Measurements from ENCODE around the gene RHBDL3. TPM values are rescaled to one million over a fixed set of nuclear protein-coding genes. Genes with fewer than 3 reads are reported as not detected.

RHBDL3 gene
- total RNA-seq, 3 donors from 2014 or later (not counting 1 experiment from before 2014, with no cell fraction given), result 0.14 to 0.21 TPM; not detected in 1

- Mint-ChIP-seq H3K36me3 (no peaks in the 10 kb centered on the region), H3K27me3 (ENCODE audit: low read depth in 2 of 2) (no peaks in the 10 kb centered on the region), H3K9me3 (no peaks in the 10 kb centered on the region), H3K4me3 (no peak overlapping the region), H3K4me1 (no peaks in the 10 kb centered on the region), H3K27ac (no peak overlapping the region)
- Histone ChIP-seq H3K4me3 (ENCODE audit: low read length) (no peak overlapping the region), H3K36me3 (ENCODE audit: control insufficient read depth, insufficient read depth, low read length) (no peaks in the 10 kb centered on the region), H3K27ac (ENCODE audit: low read length) (no peak overlapping the region), H3K4me1 (ENCODE audit: control insufficient read depth, insufficient read depth, low read length) (no peaks in the 10 kb centered on the region), H3K9me3 (ENCODE audit: control insufficient read depth, insufficient read depth, low read length) (no peaks in the 10 kb centered on the region), H3K27me3 (ENCODE audit: control insufficient read depth, insufficient read depth, low read length) (no peaks in the 10 kb centered on the region)
- TF ChIP-seq, protein P1, sequence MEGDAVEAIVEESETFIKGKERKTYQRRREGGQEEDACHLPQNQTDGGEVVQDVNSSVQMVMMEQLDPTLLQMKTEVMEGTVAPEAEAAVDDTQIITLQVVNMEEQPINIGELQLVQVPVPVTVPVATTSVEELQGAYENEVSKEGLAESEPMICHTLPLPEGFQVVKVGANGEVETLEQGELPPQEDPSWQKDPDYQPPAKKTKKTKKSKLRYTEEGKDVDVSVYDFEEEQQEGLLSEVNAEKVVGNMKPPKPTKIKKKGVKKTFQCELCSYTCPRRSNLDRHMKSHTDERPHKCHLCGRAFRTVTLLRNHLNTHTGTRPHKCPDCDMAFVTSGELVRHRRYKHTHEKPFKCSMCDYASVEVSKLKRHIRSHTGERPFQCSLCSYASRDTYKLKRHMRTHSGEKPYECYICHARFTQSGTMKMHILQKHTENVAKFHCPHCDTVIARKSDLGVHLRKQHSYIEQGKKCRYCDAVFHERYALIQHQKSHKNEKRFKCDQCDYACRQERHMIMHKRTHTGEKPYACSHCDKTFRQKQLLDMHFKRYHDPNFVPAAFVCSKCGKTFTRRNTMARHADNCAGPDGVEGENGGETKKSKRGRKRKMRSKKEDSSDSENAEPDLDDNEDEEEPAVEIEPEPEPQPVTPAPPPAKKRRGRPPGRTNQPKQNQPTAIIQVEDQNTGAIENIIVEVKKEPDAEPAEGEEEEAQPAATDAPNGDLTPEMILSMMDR (IDR thresholded peaks at IDR 0.05), result no peak
- intact Hi-C loops (cut with micrococcal nuclease), result no loop called here
- 91% methylated on average over 6 of the region's 6 CpGs for WGBS (ENCODE audit: insufficient coverage)
- ATAC-seq (no peak), DNase-seq (no peak)
These were observed 32.2 kb downstream of the RHBDL3 start for GRCh38 chr17:32297860-32298259.

GRCh38 chr17:32298298-32298697 is 32.7 kb downstream of the RHBDL3 start:
- Mint-ChIP-seq H3K27me3 (ENCODE audit: low read depth in 2 of 2) (no peaks in the 10 kb centered on the region), H3K4me3 (no peak overlapping the region), H3K27ac (no peak overlapping the region), H3K36me3 (no peaks in the 10 kb centered on the region), H3K4me1 (no peaks in the 10 kb centered on the region), H3K9me3 (no peaks in the 10 kb centered on the region)
- TF ChIP-seq, protein P1 (IDR thresholded peaks at IDR 0.05), result no peak
- ATAC-seq (no peak), DNase-seq (no peak)
- H3K9me3 ChIP-seq (ENCODE audit: control insufficient read depth, insufficient read depth, low read length), result no peaks in the 10 kb centered on the region
- no peak overlapping the region for H3K27ac ChIP-seq (ENCODE audit: low read length)
- no peak overlapping the region for H3K4me3 ChIP-seq (ENCODE audit: low read length)
- WGBS (ENCODE audit: insufficient coverage), result 87% methylated on average over 5 of the region's 6 CpGs
- intact Hi-C loops (cut with micrococcal nuclease), result no loop called here
- no peaks in the 10 kb centered on the region for H3K36me3 ChIP-seq (ENCODE audit: control insufficient read depth, insufficient read depth, low read length)
- no peaks in the 10 kb centered on the region for H3K27me3 ChIP-seq (ENCODE audit: control insufficient read depth, insufficient read depth, low read length)
- no peaks in the 10 kb centered on the region for H3K4me1 ChIP-seq (ENCODE audit: control insufficient read depth, insufficient read depth, low read length)

- Mint-ChIP-seq H3K4me3 (no peak overlapping the region), H3K9me3 (no peaks in the 10 kb centered on the region), H3K27ac (no peak overlapping the region), H3K4me1 (no peaks in the 10 kb centered on the region), H3K27me3 (ENCODE audit: low read depth in 2 of 2) (no peaks in the 10 kb centered on the region), H3K36me3 (no peaks in the 10 kb centered on the region)
- no peak overlapping the region for H3K4me3 ChIP-seq (ENCODE audit: low read length)
- no peaks in the 10 kb centered on the region for H3K9me3 ChIP-seq (ENCODE audit: control insufficient read depth, insufficient read depth, low read length)
- no peak for ATAC-seq
- H3K27ac ChIP-seq (ENCODE audit: low read length), result no peak overlapping the region
- H3K4me1 ChIP-seq (ENCODE audit: control insufficient read depth, insufficient read depth, low read length), result no peaks in the 10 kb centered on the region
- WGBS (ENCODE audit: insufficient coverage), result 74% methylated on average over 13 of the region's 13 CpGs
- H3K36me3 ChIP-seq (ENCODE audit: control insufficient read depth, insufficient read depth, low read length), result no peaks in the 10 kb centered on the region
- no peak for DNase-seq
- intact Hi-C loops (cut with micrococcal nuclease), result no loop called here
- H3K27me3 ChIP-seq (ENCODE audit: control insufficient read depth, insufficient read depth, low read length), result no peaks in the 10 kb centered on the region
- TF ChIP-seq, protein P1 (IDR thresholded peaks at IDR 0.05), result no peak
These were observed 33.3 kb downstream of the RHBDL3 start for GRCh38 chr17:32298721-32299579.

Data from natural killer cell (primary cell).